T47D (cell line): ENCODE data around the gene FNIP2.
"Not testable (repeated sequence)": the region's sequence is repeated elsewhere in the genome, so short reads cannot be mapped to it uniquely, and the experiment has no call there.

Experiments used
- DNase-seq, 2 experiments: peaks; one replicate each; pipeline versions ENCODE4 v3.0.0 to v3.0.0-alpha.2; 2011 to 2012; ENCODE audit warnings: low read depth in 1 of 2, low spot score in 1 of 2
- JUND ChIP-seq: IDR thresholded peaks from 2 replicates; pipeline ENCODE4 v1.6.1; 2012; ENCODE audit warnings: low read depth
- in situ Hi-C: cut with HindIII; loops from 2 replicates; pipeline ENCODE4 v1.10.0; 2016; ENCODE audit warnings: low sequenced_read_pairs, low pct_unique_long_range_greater_than_20kb

FNIP2 gene

GRCh38 chr4:158805635-158806471, 37.0 kb downstream of the FNIP2 start:
- in situ Hi-C loops = no loop called here
- DNase-seq = peak; percentile 9 to 72

GRCh38 chr4:158807691-158808090, 38.9 kb downstream of the FNIP2 start:
- in situ Hi-C loops = no loop called here
- no peak for DNase-seq
- no peak for TF ChIP-seq JUND

More at GRCh38 chr4:158805635-158806471, 37.0 kb downstream of the FNIP2 start:
- TF ChIP-seq JUND = no peak

- no peak for TF ChIP-seq JUND
- DNase-seq = no peak
- in situ Hi-C loops = no loop called here
Observed at GRCh38 chr4:158808399-158808798, 39.6 kb downstream of the FNIP2 start.

- in situ Hi-C loops, DNase-seq: not testable (repeated sequence)
Observed at GRCh38 chr4:158809208-158809607, 40.4 kb downstream of the FNIP2 start.

GRCh38 chr4:158809611-158810486, 41.0 kb downstream of the FNIP2 start:
- TF ChIP-seq JUND = no peak
- in situ Hi-C loops = no loop called here
- DNase-seq = peak in 1 of 2 experiments; percentile 29

GRCh38 chr4:158810487-158811215, 41.8 kb downstream of the FNIP2 start:
- DNase-seq = no peak
- no peak for TF ChIP-seq JUND
- in situ Hi-C loops = no loop called here

GRCh38 chr4:158811216-158811540, 42.4 kb downstream of the FNIP2 start:
- in situ Hi-C loops = no loop called here
- TF ChIP-seq JUND = no peak
- no peak for DNase-seq

GRCh38 chr4:158811704-158812103, 42.9 kb downstream of the FNIP2 start:
- TF ChIP-seq JUND = no peak
- in situ Hi-C loops = no loop called here
- peak in 1 of 2 experiments; percentile 30 for DNase-seq

GRCh38 chr4:158812133-158812532, 43.3 kb downstream of the FNIP2 start:
- in situ Hi-C loops = no loop called here
- no peak for TF ChIP-seq JUND
- DNase-seq = no peak

GRCh38 chr4:158812543-158812942, 43.7 kb downstream of the FNIP2 start:
- TF ChIP-seq JUND = no peak
- in situ Hi-C loops = no loop called here

GRCh38 chr4:158813113-158813512, 44.3 kb downstream of the FNIP2 start:
- DNase-seq = no peak
- TF ChIP-seq JUND = no peak
- in situ Hi-C loops = no loop called here

More at GRCh38 chr4:158812543-158812942, 43.7 kb downstream of the FNIP2 start:
- no peak for DNase-seq

- no peak for TF ChIP-seq JUND
- DNase-seq = no peak
- in situ Hi-C loops = no loop called here
Observed at GRCh38 chr4:158814207-158814606, 45.4 kb downstream of the FNIP2 start.
